GM06990 (cell line): ENCODE measurements around the gene RNF19B.

Source experiments
- DNase-seq: peaks from one replicate; pipeline ENCODE4 v3.0.0-alpha.2; 2011; ENCODE audit not compliant: insufficient read length; ENCODE audit errors: extremely low read depth
- H3K27me3 ChIP-seq: replicated peaks from 2 replicates; pipeline ENCODE4 v1.6.0; 2011; ENCODE audit warnings: low read length; ENCODE audit not compliant: control insufficient read depth, insufficient read depth
- H3K36me3 ChIP-seq: 2 replicates; pipeline ENCODE4 v1.5.1; 2011; ENCODE audit warnings: low read length; ENCODE audit not compliant: control insufficient read depth, insufficient read depth
- H3K4me3 ChIP-seq: replicated peaks from 2 replicates; pipeline ENCODE4 v1.5.1; 2011; ENCODE audit warnings: low read depth, mild to moderate bottlenecking, control low read depth, low read length
- CTCF ChIP-seq: IDR thresholded peaks from 2 replicates; pipeline ENCODE4 v1.5.1; 2011; ENCODE audit warnings: low read length, control low read depth, mild to moderate bottlenecking, inconsistent platforms; ENCODE audit not compliant: insufficient read depth, poor library complexity, severe bottlenecking

Gene RNF19B

GRCh38 chr1:32989160-32990050, 24.8 kb upstream of the RNF19B start:
- no peaks in the 10 kb centered on the region for H3K27me3 ChIP-seq
- no peak for DNase-seq
- H3K36me3 ChIP-seq, result peaks cover 2% of the 10 kb centered on the region; the same call in 1 of the 2 replicates
- TF ChIP-seq CTCF, result no peak
- no peak overlapping the region for H3K4me3 ChIP-seq

- H3K27me3 ChIP-seq, result no peaks in the 10 kb centered on the region
- no peak overlapping the region for H3K4me3 ChIP-seq
- H3K36me3 ChIP-seq, result peaks cover 2% of the 10 kb centered on the region; the same call in 1 of the 2 replicates
- TF ChIP-seq CTCF, result no peak
- no peak for DNase-seq
Observed at GRCh38 chr1:32988665-32989064, 24.1 kb upstream of the RNF19B start.

- TF ChIP-seq CTCF, result no peak
- no peaks in the 10 kb centered on the region for H3K27me3 ChIP-seq
- H3K36me3 ChIP-seq, result peaks cover 2% of the 10 kb centered on the region; the same call in 1 of the 2 replicates
- DNase-seq, result no peak
- no peak overlapping the region for H3K4me3 ChIP-seq
Observed at GRCh38 chr1:32985226-32985625, 20.6 kb upstream of the RNF19B start.

GRCh38 chr1:32984455-32985171, 20.0 kb upstream of the RNF19B start:
- no peak for TF ChIP-seq CTCF
- Histone ChIP-seq H3K27me3 (no peaks in the 10 kb centered on the region), H3K4me3 (no peak overlapping the region), H3K36me3 (peaks cover 2% of the 10 kb centered on the region; the same call in 1 of the 2 replicates)
- peak; percentile 38 for DNase-seq

- TF ChIP-seq CTCF, result no peak
- DNase-seq, result no peak
- no peaks in the 10 kb centered on the region for H3K27me3 ChIP-seq
- H3K4me3 ChIP-seq, result no peak overlapping the region
- peaks cover 2% of the 10 kb centered on the region; the same call in 1 of the 2 replicates for H3K36me3 ChIP-seq
Observed at GRCh38 chr1:32984090-32984454, 19.5 kb upstream of the RNF19B start.
